ENCODE data around the gene ZSCAN25.
"Not testable (repeated sequence)": the region's sequence is repeated elsewhere in the genome, so short reads cannot be mapped to it uniquely, and the experiment has no call there.

Gene ZSCAN25

DNA sequence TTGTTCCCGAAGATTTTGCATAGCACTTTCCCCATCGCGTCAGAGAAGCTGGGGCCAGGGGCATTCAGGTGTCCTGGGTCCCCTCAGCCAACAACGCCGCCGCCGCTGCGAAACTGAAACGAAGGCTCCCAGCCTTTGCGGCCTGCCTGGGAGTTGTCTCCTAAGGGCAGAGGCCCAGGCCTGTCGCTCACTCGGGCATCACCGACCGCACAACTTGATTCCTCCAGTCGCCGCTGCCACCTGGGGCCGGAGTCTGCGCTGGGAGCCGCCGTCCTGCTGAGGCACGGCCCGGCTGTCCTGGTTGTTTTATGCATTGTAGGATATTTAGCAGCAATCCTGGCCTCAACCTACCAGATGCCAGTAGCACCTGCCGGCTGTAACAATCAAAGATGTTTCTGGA, 22.0 kb downstream of the ZSCAN25 start:
- Mint-ChIP-seq H3K4me3 (no peak overlapping the region), H3K9me3 (no peaks in the 10 kb centered on the region), H3K4me1 (no peaks in the 10 kb centered on the region), H3K27me3 (no peaks in the 10 kb centered on the region), H3K36me3 (ENCODE audit: insufficient read depth) (peaks cover 4% of the 10 kb centered on the region), H3K27ac (ENCODE audit: low read depth) (no peak overlapping the region)
- ATAC-seq (replicated peaks; ENCODE audit: extremely low read depth, poor library complexity, severe bottlenecking) (no peak), DNase-seq (ENCODE audit: low spot score in 2 of 2) (no peak)

DNA sequence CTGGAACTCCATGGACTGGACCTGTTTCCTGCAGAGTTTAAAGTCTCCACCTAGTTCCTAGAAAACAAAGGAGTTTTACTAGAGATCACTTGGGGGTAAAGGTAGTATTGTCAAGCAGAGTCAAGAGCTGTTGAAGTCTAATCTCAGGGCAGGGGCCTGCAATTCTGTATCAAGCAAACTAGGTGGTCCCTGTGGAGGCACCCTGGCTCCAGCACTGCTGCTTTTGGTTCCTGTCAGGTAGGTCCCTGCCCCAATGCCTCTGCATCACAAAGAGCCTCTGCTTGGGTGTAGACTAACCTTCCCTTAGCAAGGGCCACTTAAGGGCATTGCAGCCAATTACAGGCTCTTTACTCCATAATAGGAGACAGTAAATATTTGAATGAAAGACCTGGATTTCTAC, 22.5 kb downstream of the ZSCAN25 start:
- Mint-ChIP-seq H3K4me3 (no peak overlapping the region), H3K27ac (ENCODE audit: low read depth) (no peak overlapping the region), H3K9me3 (no peaks in the 10 kb centered on the region), H3K4me1 (no peaks in the 10 kb centered on the region), H3K27me3 (no peaks in the 10 kb centered on the region), H3K36me3 (ENCODE audit: insufficient read depth) (peaks cover 7% of the 10 kb centered on the region)
- DNase-seq (ENCODE audit: low spot score in 2 of 2) (no peak), ATAC-seq (replicated peaks; ENCODE audit: extremely low read depth, poor library complexity, severe bottlenecking) (no peak)

DNA sequence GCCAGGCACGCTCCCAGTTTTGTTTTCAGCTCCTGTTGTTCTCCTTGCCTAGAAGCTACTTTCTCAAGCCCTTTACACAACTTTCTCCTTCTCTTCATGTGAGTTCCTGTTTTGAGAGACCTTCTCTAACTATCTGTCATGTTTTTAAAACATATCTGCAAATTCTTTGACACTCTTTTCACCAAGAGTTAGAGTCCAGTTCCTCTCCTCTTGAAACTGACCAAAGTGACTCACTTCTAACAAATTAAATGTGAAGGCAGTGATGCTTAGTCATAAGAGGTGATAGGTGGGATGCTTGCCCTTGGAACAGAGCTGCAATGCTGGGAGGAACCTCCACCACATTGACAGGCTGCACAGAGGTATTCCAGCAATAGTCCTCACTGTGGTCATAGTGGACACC, 25.3 kb downstream of the ZSCAN25 start:
- no peak overlapping the region for H3K27ac Mint-ChIP-seq (ENCODE audit: low read depth)
- no peaks in the 10 kb centered on the region for H3K27me3 Mint-ChIP-seq
- H3K4me3 Mint-ChIP-seq, result no peak overlapping the region
- ATAC-seq (replicated peaks; ENCODE audit: extremely low read depth, poor library complexity, severe bottlenecking) (no peak), DNase-seq (ENCODE audit: low spot score in 2 of 2) (no peak)
- no peaks in the 10 kb centered on the region for H3K9me3 Mint-ChIP-seq
- no peaks in the 10 kb centered on the region for H3K4me1 Mint-ChIP-seq
- peaks cover 7% of the 10 kb centered on the region for H3K36me3 Mint-ChIP-seq (ENCODE audit: insufficient read depth)

DNA sequence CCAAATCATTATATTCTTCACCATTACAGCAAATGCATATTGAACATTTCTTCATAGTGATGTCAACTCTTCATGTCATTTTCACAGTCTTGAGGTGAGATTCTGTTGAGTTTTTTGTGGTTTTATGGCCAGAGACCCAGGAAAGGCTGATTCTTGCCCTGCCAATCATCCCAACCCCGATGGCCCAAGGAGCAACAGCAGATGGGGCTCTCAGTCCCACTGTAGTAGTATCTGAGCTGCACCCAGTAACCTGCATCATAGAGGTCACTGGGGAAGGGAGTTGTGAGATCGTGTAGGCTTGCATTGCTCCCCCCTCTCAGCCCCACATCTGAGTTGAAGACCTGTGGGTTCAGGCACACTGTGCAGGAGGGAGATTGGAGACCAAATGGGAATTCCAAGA, 26.7 kb downstream of the ZSCAN25 start:
- H3K27ac Mint-ChIP-seq (ENCODE audit: low read depth), result no peak overlapping the region
- peaks cover 8% of the 10 kb centered on the region for H3K36me3 Mint-ChIP-seq (ENCODE audit: insufficient read depth)
- no peak for ATAC-seq (replicated peaks; ENCODE audit: extremely low read depth, poor library complexity, severe bottlenecking)
- no peak for DNase-seq (ENCODE audit: low spot score in 2 of 2)
- no peak overlapping the region for H3K4me3 Mint-ChIP-seq
- no peaks in the 10 kb centered on the region for H3K27me3 Mint-ChIP-seq
- H3K4me1 Mint-ChIP-seq, result no peaks in the 10 kb centered on the region
- no peaks in the 10 kb centered on the region for H3K9me3 Mint-ChIP-seq

DNA sequence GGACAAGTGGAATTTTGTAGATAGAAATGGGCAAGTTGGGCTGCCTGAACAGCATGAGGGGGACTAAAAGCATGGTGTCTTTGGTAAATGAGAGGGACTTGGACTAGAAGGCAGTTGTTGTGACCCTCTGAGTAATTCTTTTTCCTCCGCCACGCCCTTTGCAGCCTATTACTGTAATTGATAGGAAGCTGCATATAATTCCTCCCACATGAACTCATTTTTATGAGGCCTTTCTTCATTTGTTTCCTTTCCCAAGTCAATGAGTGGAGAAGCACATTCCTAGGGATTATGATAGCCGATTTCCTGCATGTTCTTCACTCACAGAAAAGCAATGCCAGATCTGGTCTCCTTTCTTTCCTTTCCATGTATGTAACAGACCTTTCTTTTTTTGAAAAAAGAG, 27.7 kb downstream of the ZSCAN25 start:
- Mint-ChIP-seq H3K9me3 (no peaks in the 10 kb centered on the region), H3K27ac (ENCODE audit: low read depth) (no peak overlapping the region), H3K27me3 (no peaks in the 10 kb centered on the region), H3K36me3 (ENCODE audit: insufficient read depth) (peaks cover 8% of the 10 kb centered on the region), H3K4me3 (no peak overlapping the region), H3K4me1 (no peaks in the 10 kb centered on the region)
- DNase-seq (ENCODE audit: low spot score in 2 of 2) (no peak), ATAC-seq (replicated peaks; ENCODE audit: extremely low read depth, poor library complexity, severe bottlenecking) (no peak)

DNA sequence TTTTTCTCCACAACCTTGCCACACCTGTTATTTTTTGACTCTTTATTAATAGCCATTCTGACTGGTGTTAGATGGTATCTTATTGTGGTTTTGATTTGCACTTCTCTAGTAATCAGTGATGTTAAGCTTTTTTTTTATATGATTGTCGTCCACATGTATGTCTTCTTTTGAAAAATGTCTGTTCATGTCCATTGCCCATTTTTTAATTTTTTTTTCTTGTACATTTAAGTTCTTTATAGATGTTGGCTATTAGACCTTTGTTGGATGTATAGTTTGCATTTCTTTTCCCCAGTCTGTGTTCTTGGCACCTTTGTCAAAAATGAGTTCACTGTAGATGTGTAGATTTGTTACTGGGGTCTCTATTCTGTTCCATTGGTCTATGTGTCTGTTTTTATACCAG, 28.8 kb downstream of the ZSCAN25 start:
- Mint-ChIP-seq H3K4me3 (no peak overlapping the region), H3K9me3 (no peaks in the 10 kb centered on the region), H3K27ac (ENCODE audit: low read depth) (no peak overlapping the region), H3K36me3 (ENCODE audit: insufficient read depth) (peaks cover 10% of the 10 kb centered on the region), H3K4me1 (no peaks in the 10 kb centered on the region), H3K27me3 (no peaks in the 10 kb centered on the region)
- ATAC-seq (replicated peaks; ENCODE audit: extremely low read depth, poor library complexity, severe bottlenecking) (no peak), DNase-seq (ENCODE audit: low spot score in 2 of 2) (no peak)

DNA sequence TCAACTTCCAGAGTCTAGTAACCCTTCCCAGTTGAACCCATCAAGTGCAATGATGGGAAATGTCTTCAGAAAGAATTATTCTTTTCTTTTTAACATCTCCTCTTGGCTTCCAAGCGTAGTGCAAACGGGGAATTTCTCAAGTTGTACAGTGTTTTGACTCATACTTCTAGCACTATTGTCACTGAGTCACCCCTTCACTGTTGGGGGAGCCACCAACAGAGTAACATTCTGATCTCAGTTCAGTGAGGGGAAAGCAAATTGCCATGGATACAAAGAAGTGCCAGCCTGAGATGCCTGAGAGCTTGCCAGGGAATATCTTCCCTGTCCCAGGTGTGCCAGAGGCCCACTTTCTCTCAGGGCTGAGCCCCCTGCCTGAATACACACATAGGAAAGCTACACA, 32.1 kb downstream of the ZSCAN25 start:
- no peaks in the 10 kb centered on the region for H3K27me3 Mint-ChIP-seq
- no peak for DNase-seq (ENCODE audit: low spot score in 2 of 2)
- no peaks in the 10 kb centered on the region for H3K4me1 Mint-ChIP-seq
- H3K27ac Mint-ChIP-seq (ENCODE audit: low read depth), result no peak overlapping the region
- H3K9me3 Mint-ChIP-seq, result no peaks in the 10 kb centered on the region
- H3K4me3 Mint-ChIP-seq, result no peak overlapping the region
- ATAC-seq (replicated peaks; ENCODE audit: extremely low read depth, poor library complexity, severe bottlenecking), result no peak
- peaks cover 9% of the 10 kb centered on the region for H3K36me3 Mint-ChIP-seq (ENCODE audit: insufficient read depth)

DNA sequence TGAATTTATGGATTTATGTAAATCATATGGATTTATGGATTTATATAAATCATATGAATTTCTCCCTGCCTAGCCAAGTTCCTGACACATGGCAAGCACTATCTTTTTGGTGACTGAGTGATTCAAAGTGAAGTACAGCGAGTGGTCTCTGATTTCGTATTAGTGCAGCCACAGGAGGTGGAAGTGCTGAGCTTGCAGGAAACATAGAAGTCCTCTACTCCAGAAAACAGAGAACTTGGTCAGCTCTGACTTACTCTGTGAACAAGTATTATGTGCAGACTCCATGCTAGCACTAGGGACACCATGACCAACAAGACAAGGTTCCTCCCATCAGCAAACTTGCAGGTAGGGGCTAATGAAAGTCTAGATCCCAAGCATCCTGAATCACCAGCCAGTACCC, 34.5 kb downstream of the ZSCAN25 start:
- Mint-ChIP-seq H3K27me3 (no peaks in the 10 kb centered on the region), H3K36me3 (ENCODE audit: insufficient read depth) (peaks cover 6% of the 10 kb centered on the region), H3K4me3 (no peak overlapping the region), H3K9me3 (no peaks in the 10 kb centered on the region), H3K27ac (ENCODE audit: low read depth) (no peak overlapping the region), H3K4me1 (no peaks in the 10 kb centered on the region)
- no peak for ATAC-seq (replicated peaks; ENCODE audit: extremely low read depth, poor library complexity, severe bottlenecking)
- DNase-seq (ENCODE audit: low spot score in 2 of 2), result no peak

DNA sequence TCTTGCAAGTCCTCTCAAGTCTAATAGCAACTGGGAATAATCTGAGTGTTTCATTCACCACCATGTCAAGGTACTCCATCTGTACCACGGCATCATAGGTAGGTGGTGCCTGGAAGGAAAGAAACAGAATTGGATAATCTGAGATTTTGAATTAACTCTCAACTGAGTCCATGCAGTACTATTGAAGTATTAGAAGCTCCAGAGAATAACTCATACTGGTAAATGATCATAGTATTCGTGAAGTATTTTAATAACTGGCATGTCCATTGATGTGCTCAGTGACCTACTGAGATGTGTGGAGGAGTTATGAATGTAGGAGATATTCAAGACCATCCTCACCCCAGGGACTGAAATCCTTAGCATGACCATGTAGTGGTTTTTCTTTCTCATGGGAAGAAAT, 35.9 kb downstream of the ZSCAN25 start:
- DNase-seq (ENCODE audit: low spot score in 2 of 2) (no peak), ATAC-seq (replicated peaks; ENCODE audit: extremely low read depth, poor library complexity, severe bottlenecking) (no peak)
- Mint-ChIP-seq H3K27ac (ENCODE audit: low read depth) (no peak overlapping the region), H3K9me3 (no peaks in the 10 kb centered on the region), H3K4me1 (peaks cover 6% of the 10 kb centered on the region), H3K36me3 (ENCODE audit: insufficient read depth) (peaks cover 6% of the 10 kb centered on the region), H3K4me3 (no peak overlapping the region), H3K27me3 (no peaks in the 10 kb centered on the region)

DNA sequence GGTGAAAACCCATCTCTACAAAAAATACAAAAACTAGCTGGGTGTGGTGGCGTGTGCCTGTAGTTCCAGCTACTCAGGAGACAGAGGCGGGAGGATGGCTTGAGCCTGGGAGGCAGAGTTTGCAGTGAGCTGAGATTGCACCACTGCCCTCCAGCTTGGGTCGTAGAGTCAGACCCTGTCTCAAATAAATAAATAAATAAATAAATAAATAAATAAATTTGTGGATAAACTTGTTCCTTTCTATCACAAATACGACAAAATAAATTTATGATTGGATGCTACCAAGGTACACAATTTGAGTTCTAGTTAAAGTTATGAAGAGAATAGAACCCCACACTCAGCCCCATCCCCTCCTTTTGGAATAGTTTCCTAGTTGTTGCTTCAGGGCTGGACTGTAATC, 36.5 kb downstream of the ZSCAN25 start:
- H3K27ac Mint-ChIP-seq (ENCODE audit: low read depth); H3K9me3 Mint-ChIP-seq; DNase-seq (ENCODE audit: low spot score in 2 of 2); H3K4me1 Mint-ChIP-seq; H3K36me3 Mint-ChIP-seq (ENCODE audit: insufficient read depth); ATAC-seq (replicated peaks; ENCODE audit: extremely low read depth, poor library complexity, severe bottlenecking); H3K4me3 Mint-ChIP-seq; H3K27me3 Mint-ChIP-seq: not testable (repeated sequence)

DNA sequence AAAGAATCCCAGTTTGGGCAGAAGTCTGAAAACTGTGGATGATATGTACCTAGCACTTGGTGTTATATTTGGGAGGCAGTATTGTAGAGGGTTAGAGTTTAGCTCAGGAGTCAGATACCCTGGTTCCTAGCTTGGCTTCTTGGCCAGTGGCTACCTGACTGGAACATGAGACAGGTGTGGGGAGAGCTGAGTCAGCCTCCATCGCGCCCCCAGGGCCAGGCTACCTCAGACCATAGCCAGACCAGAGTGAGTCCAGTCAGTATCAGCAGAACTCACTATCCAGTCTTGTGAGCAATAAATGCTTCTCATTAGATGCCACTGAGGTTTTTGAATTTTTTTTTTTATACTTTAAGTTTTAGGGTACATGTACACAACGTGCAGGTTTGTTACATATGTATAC, 37.0 kb downstream of the ZSCAN25 start:
- Mint-ChIP-seq H3K9me3 (no peaks in the 10 kb centered on the region), H3K27me3 (no peaks in the 10 kb centered on the region), H3K27ac (ENCODE audit: low read depth) (no peak overlapping the region), H3K4me3 (no peak overlapping the region), H3K4me1 (peaks cover 6% of the 10 kb centered on the region), H3K36me3 (ENCODE audit: insufficient read depth) (peaks cover 2% of the 10 kb centered on the region)
- ATAC-seq (replicated peaks; ENCODE audit: extremely low read depth, poor library complexity, severe bottlenecking), result no peak
- DNase-seq (ENCODE audit: low spot score in 2 of 2), result no peak

DNA sequence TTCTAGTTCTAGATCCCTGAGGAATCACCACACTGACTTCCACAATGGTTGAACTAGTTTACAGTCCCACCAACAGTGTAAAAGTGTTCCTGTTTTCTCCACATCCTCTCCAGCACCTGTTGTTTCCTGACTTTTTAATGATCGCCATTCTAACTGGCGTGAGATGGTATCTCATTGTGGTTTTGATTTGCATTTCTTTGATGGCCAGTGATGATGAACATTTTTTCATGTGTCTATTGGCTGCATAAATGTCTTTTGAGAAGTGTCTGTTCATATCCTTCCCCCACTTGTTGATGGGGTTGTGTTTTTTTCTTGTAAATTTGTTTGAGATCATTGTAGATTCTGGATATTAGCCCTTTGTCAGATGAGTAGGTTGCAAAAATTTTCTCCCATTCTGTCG, 37.9 kb downstream of the ZSCAN25 start:
- not testable (repeated sequence) for H3K27me3 Mint-ChIP-seq; H3K27ac Mint-ChIP-seq (ENCODE audit: low read depth); H3K4me1 Mint-ChIP-seq

DNA sequence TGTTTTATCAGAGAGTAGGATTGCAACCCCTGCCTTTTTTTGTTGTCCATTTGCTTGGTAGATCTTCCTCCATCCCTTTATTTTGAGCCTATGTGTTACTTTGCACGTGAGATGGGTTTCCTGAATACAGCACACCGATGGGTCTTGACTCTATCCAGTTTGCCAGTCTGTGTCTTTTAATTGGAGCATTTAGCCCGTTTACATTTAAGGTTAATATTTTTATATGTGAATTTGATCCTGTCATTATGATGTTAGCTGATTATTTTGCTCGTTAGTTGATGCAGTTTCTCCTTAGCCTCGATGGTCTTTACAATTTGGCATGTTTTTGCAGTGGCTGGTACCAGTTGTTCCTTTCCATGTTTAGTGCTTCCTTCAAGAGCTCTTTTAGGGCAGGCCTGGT, 41.1 kb downstream of the ZSCAN25 start:
- not testable (repeated sequence) for H3K27ac Mint-ChIP-seq (ENCODE audit: low read depth); DNase-seq (ENCODE audit: low spot score in 2 of 2); H3K4me1 Mint-ChIP-seq; H3K4me3 Mint-ChIP-seq; H3K9me3 Mint-ChIP-seq; H3K36me3 Mint-ChIP-seq (ENCODE audit: insufficient read depth); H3K27me3 Mint-ChIP-seq; ATAC-seq (replicated peaks; ENCODE audit: extremely low read depth, poor library complexity, severe bottlenecking)

More for the DNA sequence above, 37.9 kb downstream of the ZSCAN25 start:
- H3K9me3 Mint-ChIP-seq; H3K4me3 Mint-ChIP-seq; DNase-seq (ENCODE audit: low spot score in 2 of 2); ATAC-seq (replicated peaks; ENCODE audit: extremely low read depth, poor library complexity, severe bottlenecking); H3K36me3 Mint-ChIP-seq (ENCODE audit: insufficient read depth): not testable (repeated sequence)

DNA sequence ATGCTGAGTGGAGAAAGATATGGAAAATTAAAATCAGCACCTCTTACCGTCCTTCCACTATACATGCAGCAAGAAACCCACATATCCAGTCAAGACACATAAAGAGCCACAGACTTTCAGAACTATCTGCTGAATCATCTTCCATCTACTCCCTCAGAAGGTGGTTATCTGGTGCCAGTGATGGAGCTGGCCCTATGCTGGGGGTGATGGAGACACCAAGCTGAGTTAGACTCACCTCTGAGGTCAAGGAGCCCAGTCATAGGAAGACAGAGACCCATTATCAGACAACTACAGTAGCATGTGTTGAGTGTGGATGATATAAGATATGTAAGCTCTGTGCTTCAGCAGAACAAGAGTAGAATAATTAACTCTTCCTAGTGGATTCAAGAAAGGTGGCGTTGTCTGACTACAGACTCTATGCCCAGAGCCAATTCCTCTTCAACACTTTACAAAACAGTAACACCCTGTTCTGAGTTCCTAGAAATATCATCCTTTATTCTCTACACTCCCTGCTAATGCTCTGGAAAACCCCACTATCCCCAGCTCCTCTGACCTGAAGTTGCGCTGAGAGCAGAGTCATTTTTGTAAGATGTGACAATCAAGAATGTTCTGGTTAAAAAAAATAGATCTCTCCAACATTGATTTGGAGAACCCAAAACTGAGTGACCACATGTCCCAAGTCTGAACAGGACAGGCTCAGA, 48.7 kb downstream of the ZSCAN25 start:
- DNase-seq (ENCODE audit: low spot score in 2 of 2) (no peak), ATAC-seq (replicated peaks; ENCODE audit: extremely low read depth, poor library complexity, severe bottlenecking) (no peak)
- H3K4me1 Mint-ChIP-seq, result no peaks in the 10 kb centered on the region
- H3K27me3 Mint-ChIP-seq, result no peaks in the 10 kb centered on the region
- no peaks in the 10 kb centered on the region for H3K9me3 Mint-ChIP-seq
- peaks cover 5% of the 10 kb centered on the region for H3K36me3 Mint-ChIP-seq (ENCODE audit: insufficient read depth)
- no peak overlapping the region for H3K4me3 Mint-ChIP-seq
- no peak overlapping the region for H3K27ac Mint-ChIP-seq (ENCODE audit: low read depth)

Measured in central memory CD8-positive, alpha-beta T cell (primary cell).